NCI-H2081 (cell line): ENCODE data around the gene HECW1.
"Not testable (repeated sequence)": the region's sequence is repeated elsewhere in the genome, so short reads cannot be mapped to it uniquely, and the experiment has no call there.

Experiments used
- DNase-seq, 2 experiments: peaks; one replicate each; lab custom pipeline; 2025; lab: John Stamatoyannopoulos, UW

The HECW1 gene

GRCh38 chr7:43470110-43470509 lies 357.7 kb downstream of the HECW1 start:
- no peak for DNase-seq

DNA sequence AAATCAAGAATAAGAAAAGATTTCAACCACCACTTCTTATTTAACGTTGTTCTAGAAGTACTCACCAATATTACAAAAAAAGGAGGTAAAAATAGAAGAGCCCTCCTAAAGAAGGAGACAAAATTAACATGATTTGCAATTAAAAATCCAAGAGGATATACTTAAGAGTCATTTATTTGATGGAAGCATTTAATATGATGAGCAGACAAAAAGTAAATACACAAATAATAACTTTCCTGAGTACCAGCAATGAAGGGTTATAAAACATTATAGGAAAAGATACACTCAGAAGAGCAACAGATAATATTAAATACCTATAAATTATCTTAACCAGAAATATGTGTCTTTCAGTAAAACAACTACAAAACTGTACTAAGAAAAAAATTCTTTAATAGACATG lies 363.5 kb downstream of the HECW1 start:
- no peak for DNase-seq

DNA sequence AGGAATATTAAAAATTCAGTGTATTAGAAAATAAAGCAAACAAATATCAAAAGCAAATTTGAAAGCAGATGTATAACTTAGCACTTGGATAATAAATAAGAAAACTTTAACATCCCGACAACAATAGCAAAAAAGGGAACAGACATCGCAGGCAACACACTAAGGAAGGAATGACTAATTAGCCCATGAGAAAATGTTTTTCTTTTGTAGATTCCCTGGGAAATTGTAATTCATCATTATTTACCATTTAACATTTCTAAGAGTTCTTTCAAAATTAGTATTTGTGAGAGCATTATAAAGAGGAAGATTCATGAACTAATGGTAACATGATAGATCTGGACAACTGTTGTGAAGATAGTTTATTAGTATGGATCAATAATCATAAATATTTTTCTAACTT lies 364.4 kb downstream of the HECW1 start:
- DNase-seq, result no peak

- DNase-seq, result no peak
Observed at GRCh38 chr7:43479042-43479441, 366.6 kb downstream of the HECW1 start.

DNA sequence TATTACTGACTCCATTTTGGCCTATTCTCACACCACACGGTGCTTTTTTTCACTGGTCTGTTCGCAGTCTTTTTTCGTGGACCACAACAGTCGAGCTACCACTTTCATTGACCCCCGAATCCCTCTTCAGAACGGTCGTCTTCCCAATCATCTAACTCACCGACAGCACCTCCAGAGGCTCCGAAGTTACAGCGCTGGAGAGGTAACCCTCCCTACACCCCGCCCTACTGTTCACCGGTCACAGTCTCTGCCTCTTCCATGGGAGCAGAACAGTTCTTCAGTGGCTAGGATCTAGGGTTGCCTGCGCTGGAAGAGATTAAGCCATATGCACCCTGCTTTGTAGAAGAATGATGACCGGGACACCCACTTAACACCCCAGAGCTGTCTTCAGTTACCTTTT lies 367.1 kb downstream of the HECW1 start:
- DNase-seq, result no peak

DNA sequence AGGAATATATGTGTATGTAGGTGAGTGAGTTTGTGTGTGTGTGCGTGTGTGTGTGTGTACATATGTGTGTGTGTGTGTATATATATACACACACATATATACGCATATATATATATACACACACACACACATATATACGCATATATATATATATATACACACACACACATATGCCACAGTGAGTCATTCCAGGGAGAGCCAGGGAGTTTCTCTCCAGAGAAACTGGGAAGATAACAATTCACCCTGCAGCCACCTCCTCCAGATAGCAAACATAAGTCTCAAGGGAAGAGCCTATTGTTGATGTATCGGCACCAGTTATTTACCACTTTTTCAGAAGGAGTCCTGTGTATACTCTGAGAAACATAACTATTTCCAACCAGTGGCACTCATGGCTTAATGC lies 368.1 kb downstream of the HECW1 start:
- DNase-seq, result no peak

- no peak for DNase-seq
Observed at GRCh38 chr7:43481902-43482678, 369.6 kb downstream of the HECW1 start.

- no peak for DNase-seq
Observed at GRCh38 chr7:43482679-43483252, 370.3 kb downstream of the HECW1 start.

DNA sequence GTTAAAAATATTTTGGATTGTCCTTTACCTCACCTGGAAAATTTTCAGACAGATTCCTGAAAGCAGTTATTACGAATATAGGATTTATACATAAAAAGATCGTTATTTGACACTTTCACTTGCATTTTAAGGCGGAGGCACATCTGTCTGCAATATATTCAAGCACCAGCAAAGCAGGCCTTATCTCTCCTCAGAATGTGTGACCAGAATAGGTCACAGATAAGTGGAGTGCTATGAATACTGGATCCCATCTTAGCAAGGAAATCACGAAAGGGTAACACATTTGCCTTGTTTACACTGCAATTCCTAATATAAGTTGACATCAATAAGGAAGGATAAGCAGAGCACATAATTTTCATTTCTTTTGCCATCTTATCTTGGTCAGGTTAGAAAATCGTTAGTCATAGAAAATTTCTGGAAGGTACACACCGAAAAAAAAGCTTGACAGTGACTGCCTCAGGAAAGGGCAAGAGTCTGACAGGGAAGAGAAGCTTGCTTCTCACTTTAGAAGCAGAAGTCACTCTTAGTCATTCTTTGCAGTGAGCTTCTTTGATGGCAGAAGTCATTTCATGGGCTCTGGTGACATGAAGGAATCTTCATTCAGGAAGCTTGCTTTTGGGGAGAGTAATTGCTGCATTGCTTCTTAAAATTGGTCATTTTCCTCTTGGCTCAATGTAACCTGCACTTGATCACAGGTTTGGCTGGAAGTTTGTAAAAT lies 372.4 kb downstream of the HECW1 start:
- DNase-seq, result no peak

GRCh38 chr7:43485580-43485979 lies 373.1 kb downstream of the HECW1 start:
- DNase-seq, result no peak

- DNase-seq, result not testable (repeated sequence)
Observed at GRCh38 chr7:43486008-43486407, 373.6 kb downstream of the HECW1 start.

- DNase-seq, result no peak
Observed at GRCh38 chr7:43486634-43487033, 374.2 kb downstream of the HECW1 start.

GRCh38 chr7:43487731-43488073 lies 375.3 kb downstream of the HECW1 start:
- DNase-seq, result no peak

- DNase-seq, result no peak
Observed at GRCh38 chr7:43489257-43489656, 376.8 kb downstream of the HECW1 start.

DNA sequence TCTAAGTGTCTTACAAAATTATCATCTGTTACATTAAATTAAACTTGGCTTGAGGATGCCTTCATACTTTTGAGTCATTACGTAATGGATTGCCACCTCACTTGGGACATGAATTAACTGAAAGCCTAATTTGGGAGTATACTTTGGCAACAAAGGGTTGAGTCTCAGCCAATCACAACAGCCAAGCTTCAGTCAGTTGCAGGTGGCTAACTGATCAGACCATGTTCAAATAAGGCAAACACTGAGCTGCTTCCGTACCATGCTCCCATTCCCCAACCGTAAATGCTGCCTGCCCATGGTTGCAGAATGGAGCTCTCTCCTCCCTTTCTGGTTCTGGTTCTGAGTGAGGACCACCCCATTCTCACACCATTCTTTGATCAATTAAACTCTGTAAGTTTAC lies 377.6 kb downstream of the HECW1 start:
- DNase-seq, result no peak

- DNase-seq, result no peak
Observed at GRCh38 chr7:43491123-43491522, 378.7 kb downstream of the HECW1 start.

DNA sequence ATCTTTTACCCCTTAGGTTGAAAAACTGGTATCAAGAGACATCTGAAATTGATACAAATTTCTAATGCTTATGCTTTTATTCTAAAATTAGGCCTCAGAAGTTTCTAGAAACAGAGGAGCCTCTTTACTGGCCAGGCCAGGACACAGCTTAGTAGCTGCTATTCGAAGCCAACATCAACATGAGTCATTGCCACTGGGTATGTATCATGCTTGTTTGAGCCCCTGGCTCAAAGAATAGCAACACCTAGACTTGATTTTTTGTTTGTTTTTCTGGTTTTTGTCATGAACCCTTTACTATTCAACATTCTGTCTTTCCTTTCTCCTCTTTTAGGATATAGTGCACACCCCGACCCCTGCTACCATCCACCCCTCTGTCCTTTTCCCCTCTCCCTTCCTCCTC lies 379.5 kb downstream of the HECW1 start:
- no peak for DNase-seq

DNA sequence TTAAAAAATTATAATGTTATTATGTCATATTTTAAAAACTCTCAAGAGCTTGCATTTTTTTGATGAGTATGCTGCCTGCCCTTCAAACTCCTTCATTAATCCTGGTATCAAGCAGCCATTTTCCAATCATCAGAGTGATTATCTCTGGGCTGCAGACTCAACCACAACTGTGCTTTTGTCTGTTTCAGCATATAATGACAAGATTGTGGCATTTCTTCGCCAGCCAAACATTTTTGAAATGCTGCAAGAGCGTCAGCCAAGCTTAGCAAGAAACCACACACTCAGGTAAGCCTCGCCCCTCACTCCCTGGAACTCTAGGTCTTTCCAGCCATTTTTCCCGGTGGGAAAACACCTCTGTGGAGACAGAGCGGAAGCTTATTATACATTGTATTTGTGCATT lies 380.4 kb downstream of the HECW1 start:
- no peak for DNase-seq

- no peak for DNase-seq
Observed at GRCh38 chr7:43495572-43495971, 383.1 kb downstream of the HECW1 start.

DNA sequence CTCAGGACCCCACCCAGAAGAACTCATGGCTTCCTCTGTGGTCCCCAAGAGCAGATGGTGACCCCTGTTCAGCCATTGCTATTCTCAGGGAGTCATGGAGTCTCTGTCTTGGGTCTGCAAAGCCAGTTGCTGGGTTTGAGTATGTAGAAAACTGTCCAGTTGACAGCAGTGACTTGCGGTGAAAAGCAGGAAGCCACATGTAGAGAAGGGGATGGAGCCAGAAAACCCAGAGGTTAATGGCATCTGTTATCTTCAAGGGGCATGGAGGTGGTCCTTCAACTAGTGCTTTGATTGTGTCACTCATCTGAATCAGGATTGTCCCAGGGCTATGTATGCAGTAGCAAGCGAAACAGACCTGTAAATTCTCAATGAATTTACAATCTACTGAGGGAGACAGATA lies 384.1 kb downstream of the HECW1 start:
- DNase-seq, result no peak

GRCh38 chr7:43501870-43502269 lies 389.4 kb downstream of the HECW1 start:
- no peak for DNase-seq

DNA sequence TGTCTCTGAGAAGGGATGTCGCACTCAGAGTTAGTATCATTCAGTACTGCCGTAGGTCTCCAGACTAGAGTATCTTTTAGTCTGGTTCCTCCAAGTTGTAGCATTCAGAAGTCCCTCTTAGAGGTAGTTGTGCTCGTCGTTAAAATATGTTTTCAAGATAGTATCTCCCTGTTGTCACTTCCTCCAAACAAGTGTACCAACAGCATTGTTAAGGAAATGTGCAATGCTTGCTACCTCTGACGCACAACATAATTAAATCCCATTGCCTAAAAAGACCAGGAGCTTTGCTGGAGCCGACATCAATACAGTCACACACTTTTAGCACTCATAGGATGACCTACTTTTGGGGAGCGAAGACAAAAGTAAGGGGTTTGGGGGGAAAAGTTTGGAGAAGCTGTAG lies 390.5 kb downstream of the HECW1 start:
- no peak for DNase-seq

DNA sequence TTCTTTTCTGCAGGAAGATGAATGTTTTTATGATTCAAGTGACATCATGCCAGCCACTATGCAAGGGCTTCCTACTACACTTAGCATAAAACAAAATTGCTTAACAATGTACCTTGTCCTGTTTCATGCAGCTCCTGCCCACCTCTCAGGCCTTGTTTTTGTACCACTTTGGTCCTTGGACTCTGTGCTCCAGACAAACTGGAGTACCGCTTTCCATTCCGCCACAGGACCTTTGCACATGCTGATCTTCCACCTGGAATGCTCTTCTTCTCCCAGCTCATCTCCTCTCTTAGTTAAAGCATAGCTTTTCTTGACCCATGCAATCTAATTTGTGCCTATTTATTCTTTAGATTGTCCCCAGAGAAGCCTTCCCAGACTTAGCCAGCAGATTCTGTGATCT lies 393.0 kb downstream of the HECW1 start:
- no peak for DNase-seq
